Fibroblast of the conjunctiva (primary cell): ENCODE results near the gene FAU.

ENCODE experiments used
- DNase-seq: peaks from one replicate; pipeline ENCODE4 v3.0.0-alpha.2; 2010; ENCODE audit warnings: low read depth

FAU gene

GRCh38 chr11:65107078-65107477, 14.9 kb downstream of the FAU start:
- no peak for DNase-seq

GRCh38 chr11:65104628-65105027, 17.3 kb downstream of the FAU start:
- no peak for DNase-seq

GRCh38 chr11:65103476-65103875, 18.5 kb downstream of the FAU start:
- no peak for DNase-seq

- DNase-seq: no peak
These were observed 19.5 kb downstream of the FAU start for GRCh38 chr11:65102142-65103095.

- no peak for DNase-seq
These were observed 21.1 kb downstream of the FAU start for GRCh38 chr11:65100674-65101350.

GRCh38 chr11:65096926-65097325, 25.0 kb downstream of the FAU start:
- no peak for DNase-seq

GRCh38 chr11:65095974-65096806, 25.7 kb downstream of the FAU start, which contains the start of gene VPS51:
Gene VPS51 (plus strand): TSS chr11:65096214. CDS start chr11:65096251, 37 bp downstream.
- DNase-seq: peak; percentile 79

GRCh38 chr11:65095427-65095826, 26.5 kb downstream of the FAU start:
- no peak for DNase-seq

GRCh38 chr11:65090628-65091027, 31.3 kb downstream of the FAU start:
- DNase-seq: no peak

GRCh38 chr11:65089621-65090020, 32.3 kb downstream of the FAU start:
- DNase-seq: no peak

GRCh38 chr11:65087827-65088226, 34.1 kb downstream of the FAU start:
- no peak for DNase-seq

- DNase-seq: no peak
These were observed 34.7 kb downstream of the FAU start for GRCh38 chr11:65087216-65087615.

GRCh38 chr11:65086809-65087208, 35.1 kb downstream of the FAU start:
- no peak for DNase-seq

GRCh38 chr11:65085446-65085845, 36.5 kb downstream of the FAU start:
- DNase-seq: no peak

- no peak for DNase-seq
These were observed 37.1 kb downstream of the FAU start for GRCh38 chr11:65084598-65085375.

- peak; percentile 88 for DNase-seq
These were observed 37.9 kb downstream of the FAU start, which contains the start of the genes CDCA5 and ZFPL1 for GRCh38 chr11:65083834-65084597. Gene CDCA5 (minus strand): TSS chr11:65084040. CDS start chr11:65083978, 62 bp downstream. Gene ZFPL1 (plus strand): TSS chr11:65084222. CDS start chr11:65084699, 477 bp downstream.

GRCh38 chr11:65083134-65083833, 38.6 kb downstream of the FAU start:
- DNase-seq: no peak

GRCh38 chr11:65078786-65079342, 43.1 kb downstream of the FAU start:
- DNase-seq: no peak

GRCh38 chr11:65078151-65078550, 43.8 kb downstream of the FAU start:
- no peak for DNase-seq
